Stomach (tissue), 4 donors: ENCODE results near the gene PRSS53.

Experiments used
- CTCF ChIP-seq, 7 experiments: fragments of 450-650 bp in 4 of 7; fragments of 200-600 bp in 3 of 7; sonication (generic) in 3 of 7; IDR thresholded peaks; one replicate each; pipeline ENCODE4 v1.5.1; 2016 to 2019; ENCODE audit warnings: antibody characterized with exemption in 7 of 7, control low read depth in 2 of 7, mild to moderate bottlenecking in 1 of 7
- POLR2A ChIP-seq, 4 donors: fragments of 450-650 bp; IDR thresholded peaks; one replicate each; pipeline ENCODE4 v1.6.1; 2016; ENCODE audit warnings: antibody characterized with exemption in 4 of 4, control low read depth in 2 of 4, mild to moderate bottlenecking in 1 of 4, moderate library complexity in 1 of 4
- POLR2AphosphoS5 ChIP-seq, 3 donors: sonication (generic); formaldehyde crosslinking; IDR thresholded peaks; one replicate each; pipeline ENCODE4 v1.6.1; 2016; ENCODE audit warnings: antibody characterized with exemption in 3 of 3

- no peak for TF ChIP-seq POLR2AphosphoS5 (IDR thresholded peaks at IDR 0.05)
- no peak for TF ChIP-seq CTCF (IDR thresholded peaks at IDR 0.05)
- TF ChIP-seq POLR2A (IDR thresholded peaks at IDR 0.05): no peak
Observed at GRCh38 chr16:31079342-31079944, 9.3 kb downstream of the PRSS53 start.
